ENCODE measurements around the gene PTPN11.
"Not testable (repeated sequence)": the region's sequence is repeated elsewhere in the genome, so short reads cannot be mapped to it uniquely, and the experiment has no call there.

PTPN11 gene

DNA sequence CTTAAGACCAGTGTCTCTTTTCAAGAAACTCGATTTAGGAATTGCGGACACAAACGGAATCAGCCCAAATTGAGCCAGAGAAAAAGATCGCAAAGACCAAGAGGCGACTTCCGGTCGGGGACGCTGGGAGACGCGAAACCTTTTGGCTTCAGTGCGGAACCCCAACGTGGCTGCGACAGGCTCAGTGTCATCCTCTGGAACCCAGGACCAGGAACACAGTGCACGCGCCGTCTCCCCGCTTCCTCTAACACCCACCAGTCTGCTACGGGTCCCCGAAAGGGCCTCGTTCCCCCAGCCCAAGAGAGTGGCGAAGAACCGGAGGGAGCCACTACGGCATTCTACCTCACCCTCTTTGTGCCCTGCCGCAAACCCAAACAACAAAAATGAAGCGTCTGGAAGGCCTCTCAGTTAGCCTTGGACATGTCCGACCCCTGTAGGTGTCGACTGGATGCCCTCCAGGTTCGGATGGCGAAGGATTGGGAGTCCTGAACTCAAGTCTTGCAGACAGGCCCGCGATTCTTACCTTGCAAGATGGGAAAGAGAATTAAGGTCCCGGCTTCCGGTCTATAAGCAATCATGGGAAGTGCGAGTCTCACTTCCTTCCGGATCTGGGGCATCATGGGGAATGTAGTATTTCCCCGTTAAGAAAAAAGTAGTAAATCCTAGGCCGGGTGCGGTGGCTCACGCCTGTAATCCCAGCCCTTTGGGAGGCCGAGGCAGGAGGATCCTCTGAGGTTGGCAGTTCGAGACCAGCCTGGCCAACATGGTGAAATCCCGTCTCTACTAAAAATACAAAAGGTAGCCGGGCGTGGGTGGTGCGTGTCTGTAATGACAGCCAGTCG, 9.5 kb upstream of the PTPN11 start, which contains the start of gene RPL6:
Gene RPL6, minus strand, starts transcription at position 542 of the 842 bp plus-strand sequence. CDS start 949 bp downstream, outside the sequence.
- peak; percentile 94 for DNase-seq (ENCODE audit: low read depth)

DNA sequence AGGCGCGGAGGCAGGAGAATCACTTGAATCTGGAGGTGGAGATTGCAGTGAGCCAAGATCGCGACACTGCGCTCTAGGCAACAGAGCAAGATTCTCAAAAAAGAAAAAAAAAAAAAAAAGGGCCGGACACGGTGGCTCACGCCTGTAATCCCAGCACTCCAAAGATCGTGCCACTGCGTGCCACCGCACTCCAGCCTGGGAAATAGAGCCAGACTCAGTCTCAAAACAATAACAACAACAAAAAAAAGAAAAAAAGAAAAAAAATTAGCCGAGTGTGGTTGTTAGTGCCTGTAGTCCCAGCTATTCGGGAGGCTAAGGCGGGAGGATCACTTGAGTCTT, 8.9 kb upstream of the PTPN11 start:
- DNase-seq (ENCODE audit: low read depth): no peak

DNA sequence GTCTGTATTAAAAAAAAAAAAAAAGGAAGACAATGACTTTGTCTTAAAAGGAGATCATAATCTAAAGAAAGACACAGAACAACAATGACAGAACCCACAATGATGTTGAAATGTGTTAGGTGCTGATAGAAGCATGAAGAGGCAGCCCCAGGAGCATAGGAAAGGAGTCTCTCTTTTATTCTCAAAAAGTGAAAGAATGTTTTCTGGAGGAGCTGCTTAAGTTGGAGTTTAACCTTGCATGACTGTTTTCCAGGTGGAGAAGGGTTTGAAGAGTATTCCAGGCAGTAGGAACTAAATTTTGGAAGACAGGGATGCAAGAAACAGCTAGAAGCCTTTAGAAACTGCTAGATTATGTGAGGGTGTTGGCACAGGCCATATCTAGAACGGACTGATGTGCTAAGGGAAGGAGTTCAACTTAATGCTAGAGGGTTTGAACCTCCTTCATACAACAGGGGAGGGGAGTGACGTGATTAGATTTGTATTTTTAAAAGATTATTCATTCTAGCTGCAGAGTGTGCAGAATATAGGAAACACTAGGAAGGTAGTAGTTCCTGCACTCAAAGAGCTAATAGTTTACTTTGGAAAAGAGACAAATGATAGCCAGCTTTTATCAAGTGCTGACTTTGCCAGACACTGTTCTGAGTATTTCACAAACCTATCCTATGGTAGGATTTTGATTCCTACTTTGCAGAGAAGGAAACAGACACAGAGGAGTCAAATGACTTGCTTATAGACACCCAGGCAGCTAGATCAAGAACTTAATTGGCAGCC, 4.7 kb upstream of the PTPN11 start:
- no peak for DNase-seq (ENCODE audit: low read depth)

DNA sequence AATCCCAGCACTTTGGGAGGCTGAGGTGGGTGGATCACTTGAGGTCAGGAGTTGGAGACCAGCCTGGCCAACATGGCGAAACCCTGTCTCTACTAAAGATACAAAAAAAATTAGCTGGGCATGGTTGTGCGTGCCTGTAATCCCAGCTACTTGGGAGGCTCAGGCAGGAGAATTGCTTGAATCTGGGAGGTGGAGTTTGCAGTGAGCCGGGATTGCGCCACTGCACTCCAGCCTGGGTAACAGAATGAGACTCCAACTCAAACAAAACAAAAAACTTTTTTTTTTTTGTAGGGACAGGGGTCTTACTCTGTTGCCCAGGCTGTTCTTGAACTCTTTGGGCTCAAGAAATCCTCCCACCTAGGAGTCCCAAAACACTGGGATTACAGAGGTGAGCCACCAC, 3.3 kb upstream of the PTPN11 start:
- DNase-seq (ENCODE audit: low read depth): not testable (repeated sequence)

GRCh38 chr12:112418273-112418607, 507 bp upstream of the PTPN11 start:
- DNase-seq (ENCODE audit: low read depth): no peak

GRCh38 chr12:112419297-112420133, 768 bp downstream of the PTPN11 start:
- DNase-seq (ENCODE audit: low read depth): peak; percentile 89

DNA sequence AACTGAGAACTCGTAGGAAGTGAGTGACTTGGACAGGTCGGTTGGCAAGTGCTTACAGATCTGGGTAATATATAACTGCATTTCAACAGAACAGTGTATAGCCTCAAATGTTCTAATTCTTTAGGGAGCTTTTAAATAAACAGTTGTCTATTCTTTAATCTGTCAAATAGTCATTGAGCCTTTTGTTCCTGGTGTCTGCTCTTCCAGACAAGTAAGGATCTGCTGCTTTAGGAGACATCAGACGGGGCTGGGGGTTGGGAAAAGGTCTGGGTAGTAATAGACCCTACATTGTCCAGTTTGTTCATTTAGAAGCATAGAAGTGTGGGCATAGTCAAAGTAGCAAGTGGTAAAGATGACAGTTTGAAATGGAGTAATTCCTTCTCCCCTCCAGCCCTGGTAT, 2.0 kb downstream of the PTPN11 start:
- DNase-seq (ENCODE audit: low read depth): no peak

- no peak for DNase-seq (ENCODE audit: low read depth)
Measured at GRCh38 chr12:112421363-112421762, 2.6 kb downstream of the PTPN11 start.

GRCh38 chr12:112422531-112422930, 3.8 kb downstream of the PTPN11 start:
- peak; percentile 10 for DNase-seq (ENCODE audit: low read depth)

GRCh38 chr12:112424126-112424525, 5.4 kb downstream of the PTPN11 start:
- DNase-seq (ENCODE audit: low read depth): no peak

DNA sequence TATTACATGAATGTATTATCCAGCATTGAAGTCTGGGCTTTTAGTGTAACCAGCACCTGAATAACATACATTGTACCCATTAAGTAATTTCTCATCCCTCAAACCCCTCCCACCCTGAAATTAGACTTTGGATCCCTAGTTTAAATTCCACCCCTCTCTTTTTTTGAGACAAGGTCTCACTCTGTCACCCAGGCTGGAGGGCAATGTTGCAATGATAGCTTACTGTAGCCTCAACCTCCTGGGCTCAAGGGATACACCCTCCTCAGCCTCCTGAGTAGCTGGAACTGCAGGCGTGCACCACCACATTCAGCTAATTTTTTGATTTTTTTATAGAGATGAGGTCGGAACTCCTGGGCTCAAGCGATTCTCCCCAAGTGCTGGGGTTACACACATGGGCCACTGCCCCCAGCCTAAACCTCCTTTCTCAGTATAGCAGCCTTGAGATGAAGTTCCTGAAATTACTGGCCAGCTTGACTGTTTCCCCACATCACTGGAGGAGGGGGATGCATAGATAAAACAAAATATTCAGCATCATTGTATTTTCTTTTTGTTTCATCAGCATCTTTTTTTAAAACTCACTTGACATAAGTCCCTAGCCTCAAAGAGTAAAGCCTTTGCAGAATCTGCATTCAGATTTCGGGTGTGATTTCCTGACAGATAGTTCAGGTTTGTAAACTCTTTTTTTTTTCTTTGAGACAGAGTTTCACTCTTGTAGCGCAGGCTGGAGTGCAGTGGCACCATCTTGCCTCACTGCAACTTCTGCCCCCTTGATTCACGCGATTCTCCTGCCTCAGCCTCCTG, 7.0 kb downstream of the PTPN11 start:
- no peak for DNase-seq (ENCODE audit: low read depth)

- DNase-seq (ENCODE audit: low read depth): no peak
Measured at GRCh38 chr12:112427760-112428159, 9.0 kb downstream of the PTPN11 start.

DNA sequence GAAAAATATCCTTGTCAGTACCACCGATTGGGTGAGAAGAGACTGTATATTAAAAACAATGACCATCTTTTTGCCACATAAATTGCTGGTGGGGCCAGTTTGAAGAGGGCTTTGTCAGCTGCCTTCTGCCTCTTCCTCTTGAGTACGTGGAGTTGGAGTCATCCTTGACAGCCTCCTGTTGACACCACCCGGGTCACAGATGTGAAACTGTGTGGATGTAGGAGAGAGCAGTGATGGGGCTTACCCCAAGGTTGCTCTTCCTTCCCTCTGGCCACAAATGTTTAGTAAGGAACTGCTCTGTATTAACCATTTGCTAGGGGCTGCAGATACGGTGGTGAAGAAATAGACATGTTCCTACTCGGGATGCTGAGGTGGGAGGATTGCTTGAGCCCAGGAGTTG, 12.2 kb downstream of the PTPN11 start:
- no peak for DNase-seq (ENCODE audit: low read depth)

DNA sequence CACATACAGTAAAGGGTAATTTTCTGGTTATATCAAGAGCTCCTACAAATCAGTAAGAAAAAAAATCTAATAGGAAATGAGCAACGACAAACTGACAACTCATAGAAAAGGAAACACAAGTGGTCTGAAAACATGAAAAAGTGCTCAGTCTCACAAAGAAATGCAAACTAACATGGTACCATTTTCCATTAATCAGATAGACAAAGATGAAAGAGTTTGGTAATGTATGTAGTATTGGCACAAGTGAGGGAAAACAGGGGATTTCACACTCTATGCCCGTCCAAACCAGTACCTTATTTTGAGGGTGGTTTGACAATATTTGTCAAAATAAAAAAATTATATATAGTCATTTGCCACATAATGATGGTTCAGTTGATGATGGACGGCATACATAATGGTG, 13.2 kb downstream of the PTPN11 start:
- DNase-seq (ENCODE audit: low read depth): no peak

- DNase-seq (ENCODE audit: low read depth): no peak
Measured at GRCh38 chr12:112433551-112433950, 14.8 kb downstream of the PTPN11 start.

DNA sequence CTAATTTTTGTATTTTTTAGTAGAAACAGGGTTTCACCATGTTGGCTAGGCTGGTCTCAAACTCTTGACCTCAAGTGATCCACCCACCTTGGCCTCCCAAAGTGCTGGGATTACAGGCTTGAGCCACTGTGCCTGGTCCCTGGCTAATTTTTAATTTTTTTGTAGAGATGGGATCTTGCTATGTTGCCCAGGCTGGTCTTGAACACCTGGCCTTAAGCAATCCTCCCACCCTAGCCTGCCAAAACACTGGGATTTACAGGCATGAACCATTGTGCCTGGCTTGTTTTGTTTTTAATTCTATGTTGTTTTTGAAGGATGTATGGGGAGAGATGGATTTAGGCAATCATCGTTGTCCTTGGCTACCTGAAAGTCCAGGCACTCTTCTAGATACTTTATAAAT, 19.9 kb downstream of the PTPN11 start:
- DNase-seq (ENCODE audit: low read depth): not testable (repeated sequence)

DNA sequence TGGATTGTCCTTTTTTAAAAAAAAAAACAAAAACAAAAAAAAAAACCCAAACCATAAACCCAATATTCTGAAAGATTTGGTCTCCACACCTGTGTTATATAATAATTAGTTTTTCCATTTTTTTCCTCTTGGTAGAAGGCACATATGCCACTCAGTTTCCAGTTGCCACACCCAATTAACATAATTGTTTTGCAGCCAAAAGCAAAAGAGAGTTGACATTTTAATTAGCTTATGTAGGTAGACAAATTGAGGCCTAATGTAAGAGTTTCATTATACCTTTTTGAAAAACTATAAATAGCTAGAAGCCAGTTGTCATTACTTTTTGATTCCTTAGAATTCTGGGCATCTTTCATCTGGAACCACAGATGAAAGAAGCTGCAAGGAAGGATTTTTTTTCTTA, 21.0 kb downstream of the PTPN11 start:
- no peak for DNase-seq (ENCODE audit: low read depth)

GRCh38 chr12:112440653-112441052, 21.9 kb downstream of the PTPN11 start:
- peak; percentile 9 for DNase-seq (ENCODE audit: low read depth)

- DNase-seq (ENCODE audit: low read depth): no peak
Measured at GRCh38 chr12:112443916-112444315, 25.2 kb downstream of the PTPN11 start.

DNA sequence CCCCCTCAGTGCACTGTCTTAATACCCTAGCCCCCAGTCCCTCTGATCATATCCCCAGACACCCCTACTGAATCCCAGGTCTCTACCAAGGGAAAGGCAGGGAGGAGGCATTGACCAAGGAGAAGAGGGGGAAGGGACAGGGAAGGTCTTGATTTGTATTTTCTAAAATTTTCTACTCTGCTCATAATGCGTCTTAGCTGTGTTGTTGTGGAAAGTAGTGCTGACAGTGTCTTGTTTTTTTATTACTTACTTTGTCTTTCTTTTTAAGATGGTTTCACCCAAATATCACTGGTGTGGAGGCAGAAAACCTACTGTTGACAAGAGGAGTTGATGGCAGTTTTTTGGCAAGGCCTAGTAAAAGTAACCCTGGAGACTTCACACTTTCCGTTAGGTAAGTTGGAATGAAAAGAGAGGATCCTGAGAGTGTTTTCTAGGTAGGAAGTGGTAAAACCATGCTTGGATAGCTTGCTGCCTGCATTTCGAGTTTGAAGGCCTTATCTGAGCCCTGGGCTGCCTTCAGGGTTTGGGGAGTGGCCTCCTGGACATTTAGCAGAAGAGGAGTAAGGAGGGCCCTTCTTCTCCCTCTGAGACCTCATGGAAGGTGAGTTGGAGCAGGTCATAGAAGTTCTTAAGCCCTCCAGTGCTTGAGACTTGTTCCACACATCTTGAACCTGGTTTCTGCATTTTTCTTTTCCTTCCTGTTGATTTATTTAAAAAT, 27.4 kb downstream of the PTPN11 start:
- no peak for DNase-seq (ENCODE audit: low read depth)

GRCh38 chr12:112447106-112447505, 28.4 kb downstream of the PTPN11 start:
- no peak for DNase-seq (ENCODE audit: low read depth)
